ENCODE measurements around the gene UTP11. TPM values are rescaled to one million over a fixed set of nuclear protein-coding genes. Genes with fewer than 3 reads are reported as not detected.
"Not testable (repeated sequence)": the region's sequence is repeated elsewhere in the genome, so short reads cannot be mapped to it uniquely, and the experiment has no call there.

The UTP11 gene
- total RNA-seq, 2 experiments from 2014 or later = 40.1 to 43.8 TPM

DNA sequence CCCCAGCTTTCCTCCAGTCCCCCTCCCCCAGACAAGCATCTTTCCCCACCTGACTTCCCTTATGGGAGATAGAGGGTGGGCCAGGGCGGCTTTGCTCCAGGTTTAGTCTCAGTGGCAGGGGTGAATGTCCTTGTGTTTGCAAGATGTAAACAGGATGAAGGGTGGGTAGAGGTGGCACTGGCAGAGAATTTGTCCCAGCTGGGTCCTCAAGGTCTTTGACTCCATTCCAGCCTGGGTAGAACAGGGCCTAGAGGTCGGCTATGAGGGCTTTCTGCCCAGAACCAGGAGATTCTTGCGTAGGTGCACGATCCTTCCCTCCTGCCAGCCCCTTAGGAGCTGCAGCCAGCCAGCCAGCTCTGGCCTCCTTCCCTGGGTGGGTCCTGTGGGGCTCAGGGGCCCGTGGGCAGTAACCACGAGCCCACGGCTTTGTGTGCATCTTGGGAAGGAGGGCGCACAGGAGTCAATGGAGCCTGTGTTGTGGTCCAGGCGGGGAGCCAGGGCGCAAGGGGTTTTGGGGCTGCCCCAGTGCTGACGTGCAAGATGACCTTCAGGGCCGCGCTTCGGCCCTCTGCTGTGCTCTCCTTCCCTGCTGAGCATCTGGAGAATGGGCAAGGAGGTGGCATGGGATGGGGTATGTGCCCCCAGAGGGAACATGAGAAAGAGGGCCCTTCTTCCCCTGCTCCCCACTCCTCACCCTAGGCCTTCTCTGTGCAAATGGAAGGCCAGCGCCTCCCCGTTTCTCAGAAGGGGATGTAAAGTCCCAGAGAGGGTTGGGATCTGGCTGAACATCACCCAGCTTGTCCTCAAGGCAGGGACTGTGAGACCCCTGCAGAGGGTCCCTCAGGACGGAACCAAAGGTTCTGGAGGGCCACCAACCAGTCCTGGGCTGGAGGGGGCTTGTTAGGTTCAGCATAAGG is 18.3 kb downstream of the UTP11 start:
- no peak for DNase-seq (ENCODE audit: low spot score)
- Histone ChIP-seq H3K4me2 (ENCODE audit: low read length) (peak overlapping the region; percentile 34; the same call in 1 of the 2 replicates), H3K36me3 (ENCODE audit: insufficient read depth, low read length) (peaks cover 6% of the 10 kb centered on the region), H3K27ac (ENCODE audit: low read depth, low read length, poor library complexity, severe bottlenecking) (no peak overlapping the region), H3K9me3 (ENCODE audit: low read length) (no peaks in the 10 kb centered on the region), H3K9me2 (ENCODE audit: insufficient read depth, low read length) (no peaks in the 10 kb centered on the region), H3K4me3 (ENCODE audit: low read depth, low read length, poor library complexity, severe bottlenecking) (no peak overlapping the region), H3K79me2 (ENCODE audit: insufficient read depth, low read depth, low read length) (no peaks in the 10 kb centered on the region), H4K20me1 (ENCODE audit: insufficient read depth, low read length) (no peaks in the 10 kb centered on the region), H2AFZ (ENCODE audit: low read length) (no peak overlapping the region), H3K4me1 (ENCODE audit: insufficient read depth, low read length, poor library complexity, severe bottlenecking) (peaks cover 14% of the 10 kb centered on the region)
- TF ChIP-seq EZH2phosphoT487 (IDR thresholded peaks at IDR 0.05; ENCODE audit: borderline replicate concordance, low read depth, low read length) = no peak
- TF ChIP-seq, protein P1, sequence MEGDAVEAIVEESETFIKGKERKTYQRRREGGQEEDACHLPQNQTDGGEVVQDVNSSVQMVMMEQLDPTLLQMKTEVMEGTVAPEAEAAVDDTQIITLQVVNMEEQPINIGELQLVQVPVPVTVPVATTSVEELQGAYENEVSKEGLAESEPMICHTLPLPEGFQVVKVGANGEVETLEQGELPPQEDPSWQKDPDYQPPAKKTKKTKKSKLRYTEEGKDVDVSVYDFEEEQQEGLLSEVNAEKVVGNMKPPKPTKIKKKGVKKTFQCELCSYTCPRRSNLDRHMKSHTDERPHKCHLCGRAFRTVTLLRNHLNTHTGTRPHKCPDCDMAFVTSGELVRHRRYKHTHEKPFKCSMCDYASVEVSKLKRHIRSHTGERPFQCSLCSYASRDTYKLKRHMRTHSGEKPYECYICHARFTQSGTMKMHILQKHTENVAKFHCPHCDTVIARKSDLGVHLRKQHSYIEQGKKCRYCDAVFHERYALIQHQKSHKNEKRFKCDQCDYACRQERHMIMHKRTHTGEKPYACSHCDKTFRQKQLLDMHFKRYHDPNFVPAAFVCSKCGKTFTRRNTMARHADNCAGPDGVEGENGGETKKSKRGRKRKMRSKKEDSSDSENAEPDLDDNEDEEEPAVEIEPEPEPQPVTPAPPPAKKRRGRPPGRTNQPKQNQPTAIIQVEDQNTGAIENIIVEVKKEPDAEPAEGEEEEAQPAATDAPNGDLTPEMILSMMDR (conservative IDR thresholded peaks at IDR 0.05; ENCODE audit: low read length) = no peak
- no TSS peak for BruUV-seq (replicated peaks)
- CTCF ChIA-PET (ENCODE audit: unreplicated experiment) = no interaction called here
- intact Hi-C loops (cut with micrococcal nuclease; ENCODE audit: unreplicated experiment) = loop anchor here (10.0 kb wide), 1 partner anchor 804 kb away; no protein-coding TSS in a partner anchor
- POLR2A ChIA-PET = no interaction called here

DNA sequence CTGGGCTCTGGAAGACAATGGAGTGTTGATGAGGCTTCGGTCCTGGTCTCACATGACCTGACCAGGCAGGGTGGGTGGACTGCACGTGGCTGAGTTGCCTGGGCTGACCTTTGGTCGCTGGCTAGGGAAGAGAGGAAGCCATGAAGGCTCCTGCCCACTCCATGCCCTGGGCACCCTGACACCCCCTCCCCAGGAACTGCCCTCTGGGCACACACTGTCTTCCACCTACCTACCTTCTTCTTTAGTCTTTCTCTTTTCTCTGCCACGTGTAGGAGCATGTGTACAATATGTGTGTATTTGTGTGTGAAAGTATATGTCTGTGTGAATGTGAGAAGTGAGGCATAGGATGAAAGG is 19.0 kb downstream of the UTP11 start:
- TF ChIP-seq, protein P1 (conservative IDR thresholded peaks at IDR 0.05; ENCODE audit: low read length) = no peak
- TF ChIP-seq EZH2phosphoT487 (IDR thresholded peaks at IDR 0.05; ENCODE audit: borderline replicate concordance, low read depth, low read length) = no peak
- no peaks in the 10 kb centered on the region for H4K20me1 ChIP-seq (ENCODE audit: insufficient read depth, low read length)
- no peak overlapping the region for H3K4me3 ChIP-seq (ENCODE audit: low read depth, low read length, poor library complexity, severe bottlenecking)
- H3K4me2 ChIP-seq (ENCODE audit: low read length) = no peak overlapping the region
- H3K27ac ChIP-seq (ENCODE audit: low read depth, low read length, poor library complexity, severe bottlenecking) = no peak overlapping the region
- no peaks in the 10 kb centered on the region for H3K9me3 ChIP-seq (ENCODE audit: low read length)
- POLR2A ChIA-PET = no interaction called here
- intact Hi-C loops (cut with micrococcal nuclease; ENCODE audit: unreplicated experiment) = loop anchor here (10.0 kb wide), 1 partner anchor 803 kb away; no protein-coding TSS in a partner anchor
- no peaks in the 10 kb centered on the region for H3K36me3 ChIP-seq (ENCODE audit: insufficient read depth, low read length)
- CTCF ChIA-PET (ENCODE audit: unreplicated experiment) = no interaction called here
- H3K9me2 ChIP-seq (ENCODE audit: insufficient read depth, low read length) = no peaks in the 10 kb centered on the region
- BruUV-seq (replicated peaks) = no TSS peak
- no peaks in the 10 kb centered on the region for H3K79me2 ChIP-seq (ENCODE audit: insufficient read depth, low read depth, low read length)
- H2AFZ ChIP-seq (ENCODE audit: low read length) = no peak overlapping the region
- DNase-seq (ENCODE audit: low spot score) = no peak
- peaks cover 14% of the 10 kb centered on the region for H3K4me1 ChIP-seq (ENCODE audit: insufficient read depth, low read length, poor library complexity, severe bottlenecking)

DNA sequence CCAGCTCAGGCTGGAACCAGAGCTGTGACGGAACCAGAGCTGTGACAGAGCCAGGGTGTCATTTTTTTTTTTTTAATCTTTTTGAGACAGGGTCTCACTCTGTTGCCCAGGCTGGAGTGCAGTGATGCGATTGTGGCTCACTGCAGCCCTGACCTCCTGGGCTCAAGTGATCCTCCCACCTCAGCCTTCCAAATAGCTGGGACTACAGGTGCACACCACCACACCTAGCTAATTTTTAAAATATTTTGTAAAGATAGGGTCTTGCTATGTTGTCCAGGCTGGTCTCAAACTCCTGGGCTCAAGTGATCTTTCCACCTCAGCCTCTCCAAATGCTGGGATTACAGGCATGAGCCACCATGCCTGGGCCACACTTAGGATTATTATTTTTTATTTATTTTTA is 20.5 kb downstream of the UTP11 start:
- H3K36me3 ChIP-seq (ENCODE audit: insufficient read depth, low read length); H3K9me2 ChIP-seq (ENCODE audit: insufficient read depth, low read length); DNase-seq (ENCODE audit: low spot score); H3K4me2 ChIP-seq (ENCODE audit: low read length); H4K20me1 ChIP-seq (ENCODE audit: insufficient read depth, low read length); BruUV-seq (replicated peaks); H3K9me3 ChIP-seq (ENCODE audit: low read length); H3K27ac ChIP-seq (ENCODE audit: low read depth, low read length, poor library complexity, severe bottlenecking); H3K79me2 ChIP-seq (ENCODE audit: insufficient read depth, low read depth, low read length); H2AFZ ChIP-seq (ENCODE audit: low read length); H3K4me3 ChIP-seq (ENCODE audit: low read depth, low read length, poor library complexity, severe bottlenecking); CTCF ChIA-PET (ENCODE audit: unreplicated experiment): not testable (repeated sequence)
- intact Hi-C loops (cut with micrococcal nuclease; ENCODE audit: unreplicated experiment) = loop anchor here (10.0 kb wide), 1 partner anchor 802 kb away; no protein-coding TSS in a partner anchor
- H3K4me1 ChIP-seq (ENCODE audit: insufficient read depth, low read length, poor library complexity, severe bottlenecking) = peaks cover 14% of the 10 kb centered on the region
- POLR2A ChIA-PET = interaction anchor here (0.6 kb wide), 1 partner anchor 808 kb away, joined by 6 read pairs; no protein-coding TSS in a partner anchor

Data from OCI-LY7 (cell line).